HG03045 (cell line): ENCODE measurements around the gene BTG4.

ENCODE experiments used
- ATAC-seq: cut with Tn5 transposase; IDR thresholded peaks from one replicate; pipeline ENCODE4 v1.9.1; 2021; ENCODE audit warnings: mild to moderate bottlenecking, moderate library complexity; ENCODE audit not compliant: unreplicated experiment

BTG4 gene

DNA sequence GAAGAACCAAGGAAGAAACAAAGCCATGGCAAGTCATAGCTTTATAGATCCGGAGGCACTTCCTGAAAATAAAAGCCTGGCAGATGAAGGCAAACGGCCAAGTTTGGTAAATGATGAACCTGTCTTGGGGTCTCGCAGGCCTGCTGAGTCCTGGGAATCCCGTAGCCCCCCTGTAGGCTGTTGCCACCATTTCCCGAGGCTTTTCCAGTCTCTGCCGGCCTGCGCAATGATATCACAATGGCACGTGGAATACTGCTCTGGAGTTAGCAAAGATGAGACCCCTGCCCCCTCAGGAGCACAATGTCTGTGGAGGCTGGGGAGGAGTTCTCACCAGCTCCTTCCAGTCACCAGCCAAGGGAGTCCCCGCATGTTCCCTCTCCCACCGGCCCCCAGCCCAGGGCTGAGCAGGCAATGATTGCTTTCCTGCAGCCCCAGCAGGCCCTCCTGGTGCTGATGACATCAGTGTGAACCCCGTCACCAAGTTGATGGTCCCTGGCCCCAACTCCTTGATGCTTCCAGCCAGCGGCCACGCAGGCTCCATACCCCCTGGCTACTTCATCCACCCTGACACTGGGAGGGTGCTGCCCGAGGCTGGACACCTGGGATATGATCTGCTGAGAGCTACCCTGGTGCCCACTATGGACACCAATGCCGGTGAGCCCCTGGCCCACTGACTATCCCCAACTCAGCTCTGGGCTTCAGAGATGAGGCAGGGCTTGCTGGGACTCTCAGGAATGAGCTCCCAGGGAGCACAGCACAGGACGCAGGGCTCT, 55.9 kb downstream of the BTG4 start:
- ATAC-seq = no peak

- no peak for ATAC-seq
Measured at GRCh38 chr11:111455291-111456085, 56.7 kb downstream of the BTG4 start.

DNA sequence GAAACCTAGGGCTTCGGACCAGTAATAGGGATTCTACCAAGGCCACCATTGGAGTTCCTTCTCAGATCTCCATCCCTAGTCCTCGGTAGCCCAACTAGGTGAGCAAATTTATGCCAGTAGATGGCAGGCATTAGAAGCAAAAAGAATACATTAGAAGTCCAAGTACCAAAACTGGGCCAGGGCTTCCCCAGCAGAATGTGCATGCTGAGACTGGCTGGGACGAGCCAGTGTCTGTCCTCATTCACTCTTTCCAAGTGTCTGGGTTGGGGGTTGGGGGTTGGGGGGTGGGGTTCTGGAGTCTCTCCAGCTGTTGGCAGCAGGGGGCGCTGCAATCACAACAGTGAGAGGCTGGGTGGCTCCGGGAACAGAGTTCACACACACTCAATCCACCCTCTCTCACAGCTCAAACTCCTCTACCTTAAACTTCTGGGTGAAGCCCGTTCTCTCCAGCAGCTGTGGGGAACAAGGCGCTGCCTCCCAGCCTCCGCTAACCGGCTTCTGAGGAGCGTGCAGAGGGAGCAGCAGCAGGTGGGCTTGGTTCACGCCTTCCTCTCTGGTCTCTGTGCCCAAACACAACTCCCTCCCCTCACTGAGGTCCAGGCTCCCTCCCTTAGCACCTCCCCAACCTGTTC, 57.5 kb downstream of the BTG4 start:
- ATAC-seq = no peak

DNA sequence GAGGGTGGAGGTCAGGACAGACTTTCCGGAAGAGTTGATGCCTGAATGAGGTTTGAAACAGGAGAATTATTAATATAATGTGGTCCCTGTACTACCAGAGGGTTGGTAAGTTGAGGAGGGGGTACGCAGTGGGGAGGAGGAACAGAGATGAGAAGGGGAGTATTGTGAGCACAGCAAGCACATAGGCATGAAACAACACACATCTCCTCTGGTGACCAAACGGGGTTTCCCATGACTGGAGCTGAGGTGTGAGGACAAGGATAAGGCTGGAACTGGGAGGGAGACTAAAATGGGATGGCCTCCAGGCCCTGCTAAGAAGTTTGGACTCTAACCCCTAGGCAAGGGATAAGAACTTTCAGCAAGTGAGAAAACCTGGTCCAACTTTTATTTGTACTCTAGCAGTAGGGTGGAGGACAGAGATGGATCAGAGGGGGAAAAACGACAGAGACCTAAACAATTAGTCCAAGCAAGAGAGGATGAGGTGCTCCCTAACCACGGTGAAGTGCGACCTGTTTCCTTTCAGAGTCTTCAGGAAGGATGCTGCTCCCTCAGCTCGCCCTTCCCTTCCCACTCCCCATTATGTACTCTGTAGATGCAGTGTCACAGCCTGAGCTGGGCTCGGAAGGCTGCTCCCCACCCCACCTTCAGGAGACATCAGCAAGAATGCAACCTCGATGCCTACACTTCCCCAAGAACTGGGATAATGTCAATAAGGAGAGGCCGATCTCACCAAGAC, 59.2 kb downstream of the BTG4 start:
- ATAC-seq = no peak

GRCh38 chr11:111452146-111452545, 60.0 kb downstream of the BTG4 start:
- no peak for ATAC-seq

- ATAC-seq = peak; percentile 77
Measured at GRCh38 chr11:111450480-111451320, 61.5 kb downstream of the BTG4 start.

DNA sequence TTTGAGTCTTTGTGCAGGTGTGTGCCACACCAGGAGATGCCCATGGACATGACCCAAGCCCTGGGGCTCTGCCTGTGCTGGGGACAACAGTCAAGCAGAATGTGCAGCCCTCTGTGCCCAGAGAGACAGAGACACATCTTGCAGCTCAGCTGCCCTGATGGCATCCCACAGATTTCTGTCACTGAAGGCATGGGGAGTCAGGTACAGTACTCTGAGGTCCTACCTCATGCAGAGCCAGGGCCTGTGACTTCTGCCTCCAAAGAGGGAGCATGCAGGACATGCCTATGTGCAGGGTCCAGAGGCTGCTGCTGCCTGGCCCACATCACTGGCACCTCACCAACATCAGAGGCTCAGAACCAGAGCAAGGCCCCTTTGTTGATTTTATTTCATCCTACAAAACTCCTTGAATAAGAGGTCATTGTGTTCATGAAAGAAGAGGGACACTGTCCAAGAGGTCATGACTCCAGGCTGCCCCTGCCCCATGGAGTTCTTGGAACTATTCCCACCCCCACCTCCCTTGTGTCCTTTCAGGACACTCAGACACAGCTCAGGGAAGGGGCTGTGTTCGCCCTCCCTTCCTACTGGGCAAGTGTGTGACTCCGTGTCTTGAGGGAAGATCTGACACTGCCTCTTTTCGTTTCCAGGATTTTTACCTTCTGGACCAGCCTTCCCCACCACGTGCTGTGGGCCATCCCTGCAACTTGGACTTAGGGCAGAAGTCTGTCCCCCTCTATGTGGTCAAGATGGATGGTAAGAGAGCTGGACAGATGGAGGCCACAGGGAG, 62.3 kb downstream of the BTG4 start:
- no peak for ATAC-seq

- no peak for ATAC-seq
Measured at GRCh38 chr11:111448831-111449557, 63.2 kb downstream of the BTG4 start.

- ATAC-seq = no peak
Measured at GRCh38 chr11:111448414-111448813, 63.8 kb downstream of the BTG4 start.

- ATAC-seq = no peak
Measured at GRCh38 chr11:111447931-111448330, 64.3 kb downstream of the BTG4 start.

DNA sequence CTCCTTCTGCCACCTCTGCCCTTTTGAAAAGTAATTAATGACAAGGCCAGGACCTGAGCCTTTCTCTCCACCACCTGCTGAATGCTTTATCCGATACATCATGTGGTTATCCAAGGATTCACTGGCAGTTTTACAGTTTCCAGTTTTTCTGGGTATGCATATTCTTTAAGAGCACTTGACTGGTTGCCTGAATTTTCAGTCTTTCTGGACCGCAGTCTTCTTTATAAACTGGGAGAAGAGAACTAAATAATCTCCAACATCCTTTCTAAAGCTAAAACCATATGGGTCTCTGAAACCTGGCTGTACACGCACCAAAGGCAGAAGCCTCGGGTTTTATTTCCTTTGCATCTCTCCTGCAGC, 65.1 kb downstream of the BTG4 start:
- no peak for ATAC-seq

DNA sequence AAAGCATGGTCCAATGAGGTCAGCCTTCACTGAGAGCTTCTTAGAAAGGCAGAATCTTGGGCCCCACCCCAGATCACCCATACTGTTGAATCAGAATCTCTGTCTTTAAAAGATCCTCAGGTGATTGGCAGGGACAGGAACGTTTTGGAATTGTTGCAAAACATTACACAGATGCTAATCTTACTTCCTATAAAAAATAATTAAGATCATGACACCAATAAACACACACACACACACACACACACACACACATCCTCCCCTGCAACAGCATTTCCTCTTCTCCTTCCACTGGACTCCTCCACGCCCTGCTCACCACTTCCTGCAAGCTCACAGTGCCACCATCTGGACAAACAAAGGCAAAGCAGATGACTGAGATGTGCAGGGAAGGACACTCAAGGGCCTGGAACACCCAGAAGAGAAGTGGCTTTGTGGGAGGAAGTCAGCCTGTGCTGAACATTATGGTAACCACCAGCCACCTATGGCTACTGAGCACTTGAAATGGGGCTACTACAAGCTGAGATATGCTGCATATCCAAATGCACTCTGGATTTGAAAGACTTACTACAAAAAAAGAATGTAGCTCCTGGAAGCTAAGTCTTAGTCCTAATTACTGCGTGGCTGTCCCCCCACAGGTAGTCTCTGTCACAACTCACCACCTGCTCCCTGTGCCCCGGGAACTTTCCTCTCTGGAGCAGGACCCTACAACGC, 65.6 kb downstream of the BTG4 start:
- ATAC-seq = peak; percentile 86

GRCh38 chr11:111445586-111445985, 66.6 kb downstream of the BTG4 start:
- no peak for ATAC-seq
